Keratinocyte (primary cell): ENCODE measurements around the gene PDZD2.

Experiments
- CTCF ChIP-seq, 3 experiments: IDR thresholded peaks in 1 of 3; conservative IDR thresholded peaks in 1 of 3; optimal IDR thresholded peaks in 1 of 3; 2 replicates in 2 of 3; 3 replicates in 1 of 3; pipeline versions ENCODE3 to v1.5.1; 2011; ENCODE audit warnings: low read length in 3 of 3, mild to moderate bottlenecking in 3 of 3, moderate library complexity in 2 of 3, control low read depth in 1 of 3, inconsistent platforms in 1 of 3; ENCODE audit not compliant: insufficient read depth in 2 of 3; ENCODE audit errors: extremely low read depth in 1 of 3
- EZH2 ChIP-seq: IDR thresholded peaks from one replicate; pipeline ENCODE4 v1.6.1; 2012; ENCODE audit warnings: inconsistent platforms, mild to moderate bottlenecking, low read length, moderate library complexity

GRCh38 chr5:31738199-31738598, 99.3 kb downstream of the PDZD2 start:
- TF ChIP-seq CTCF (optimal IDR thresholded peaks at IDR 0.05 in 1 of 3, IDR thresholded peaks at IDR 0.05 in 1 of 3, conservative IDR thresholded peaks at IDR 0.05 in 1 of 3; ENCODE audit: extremely low read depth in 1 of 3, insufficient read depth in 2 of 3, low read length in 3 of 3) (no peak), EZH2 (no peak)
